ENCODE data around the gene LEF1. TPM values are rescaled to one million over a fixed set of nuclear protein-coding genes. Genes with fewer than 3 reads are reported as not detected.

LEF1 gene
- total RNA-seq, 1 donor from 2014 or later = 2.8 TPM

DNA sequence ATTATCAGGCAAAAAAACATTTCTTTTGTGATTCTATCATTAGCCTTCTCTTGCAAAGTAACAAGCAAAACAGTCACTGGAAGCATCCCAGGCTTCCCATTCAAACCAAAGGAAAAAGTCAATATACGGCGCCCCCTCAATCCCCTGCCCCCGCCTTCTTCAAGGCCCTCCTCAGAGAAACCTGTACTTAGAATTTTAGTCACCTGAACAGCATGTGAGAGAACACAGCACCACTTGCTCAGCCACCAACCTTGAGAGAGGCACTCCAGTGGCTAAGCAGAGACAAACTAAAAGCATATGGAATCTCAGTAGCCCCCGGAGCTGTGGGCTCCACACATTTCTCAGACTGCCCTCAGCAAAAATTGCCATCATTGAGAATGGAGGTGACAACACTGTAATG, 25.2 kb downstream of the LEF1 start:
- DNase-seq (ENCODE audit: low spot score) = no peak
- TF ChIP-seq, protein P1, sequence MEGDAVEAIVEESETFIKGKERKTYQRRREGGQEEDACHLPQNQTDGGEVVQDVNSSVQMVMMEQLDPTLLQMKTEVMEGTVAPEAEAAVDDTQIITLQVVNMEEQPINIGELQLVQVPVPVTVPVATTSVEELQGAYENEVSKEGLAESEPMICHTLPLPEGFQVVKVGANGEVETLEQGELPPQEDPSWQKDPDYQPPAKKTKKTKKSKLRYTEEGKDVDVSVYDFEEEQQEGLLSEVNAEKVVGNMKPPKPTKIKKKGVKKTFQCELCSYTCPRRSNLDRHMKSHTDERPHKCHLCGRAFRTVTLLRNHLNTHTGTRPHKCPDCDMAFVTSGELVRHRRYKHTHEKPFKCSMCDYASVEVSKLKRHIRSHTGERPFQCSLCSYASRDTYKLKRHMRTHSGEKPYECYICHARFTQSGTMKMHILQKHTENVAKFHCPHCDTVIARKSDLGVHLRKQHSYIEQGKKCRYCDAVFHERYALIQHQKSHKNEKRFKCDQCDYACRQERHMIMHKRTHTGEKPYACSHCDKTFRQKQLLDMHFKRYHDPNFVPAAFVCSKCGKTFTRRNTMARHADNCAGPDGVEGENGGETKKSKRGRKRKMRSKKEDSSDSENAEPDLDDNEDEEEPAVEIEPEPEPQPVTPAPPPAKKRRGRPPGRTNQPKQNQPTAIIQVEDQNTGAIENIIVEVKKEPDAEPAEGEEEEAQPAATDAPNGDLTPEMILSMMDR (IDR thresholded peaks at IDR 0.05) = no peak
- Mint-ChIP-seq H3K27me3 (ENCODE audit: low read depth) (no peaks in the 10 kb centered on the region), H3K4me1 (ENCODE audit: low read depth) (peaks cover 20% of the 10 kb centered on the region), H3K9me3 (ENCODE audit: low read depth) (no peaks in the 10 kb centered on the region), H3K36me3 (ENCODE audit: low read depth) (no peaks in the 10 kb centered on the region), H3K27ac (ENCODE audit: unreplicated experiment) (no peak overlapping the region), H3K4me3 (ENCODE audit: unreplicated experiment) (no peak overlapping the region)

GRCh38 chr4:108142870-108143269, 25.9 kb downstream of the LEF1 start:
- no peak for DNase-seq (ENCODE audit: low spot score)
- H3K27me3 Mint-ChIP-seq (ENCODE audit: low read depth) = no peaks in the 10 kb centered on the region
- no peak overlapping the region for H3K4me3 Mint-ChIP-seq (ENCODE audit: unreplicated experiment)
- H3K9me3 Mint-ChIP-seq (ENCODE audit: low read depth) = no peaks in the 10 kb centered on the region
- TF ChIP-seq, protein P1 (IDR thresholded peaks at IDR 0.05) = no peak
- no peak overlapping the region for H3K27ac Mint-ChIP-seq (ENCODE audit: unreplicated experiment)
- peaks cover 17% of the 10 kb centered on the region for H3K4me1 Mint-ChIP-seq (ENCODE audit: low read depth)
- no peaks in the 10 kb centered on the region for H3K36me3 Mint-ChIP-seq (ENCODE audit: low read depth)

DNA sequence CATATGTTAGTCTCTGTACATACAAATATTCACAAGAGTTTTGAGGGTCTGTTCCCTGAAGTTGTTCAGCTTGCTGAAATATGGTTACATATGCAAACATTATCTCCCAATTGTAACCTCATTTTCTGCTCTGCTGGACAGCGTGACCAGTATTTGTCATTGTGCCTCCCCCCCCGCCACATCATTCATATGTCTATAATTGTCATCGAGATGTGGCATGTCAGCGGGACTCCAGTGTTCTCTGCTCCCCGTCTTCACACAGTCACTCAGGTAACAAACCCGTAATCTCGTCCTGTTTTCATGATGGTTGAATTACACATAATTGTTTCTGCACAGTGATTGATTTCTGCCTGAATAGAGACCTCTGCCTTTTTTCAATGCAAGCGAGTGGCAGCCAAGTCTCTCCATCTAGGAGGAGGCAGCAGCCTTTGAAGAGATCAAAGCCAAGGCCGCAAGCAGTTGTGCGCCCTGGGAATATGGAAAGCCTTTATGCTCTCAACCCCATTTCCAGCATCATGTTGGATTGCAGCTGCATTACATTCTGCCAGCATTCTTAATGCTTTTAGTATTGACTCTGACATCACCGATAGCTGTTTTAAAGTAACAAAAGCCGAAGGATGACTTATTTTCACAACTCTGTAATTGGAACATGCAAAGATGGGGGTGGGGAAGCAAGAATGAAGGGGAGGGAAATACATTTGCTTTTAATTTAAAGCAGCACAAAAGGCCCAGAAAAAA, 27.4 kb downstream of the LEF1 start:
- DNase-seq (ENCODE audit: low spot score) = no peak
- Mint-ChIP-seq H3K27me3 (ENCODE audit: low read depth) (no peaks in the 10 kb centered on the region), H3K36me3 (ENCODE audit: low read depth) (no peaks in the 10 kb centered on the region), H3K27ac (ENCODE audit: unreplicated experiment) (no peak overlapping the region), H3K4me1 (ENCODE audit: low read depth) (peaks cover 15% of the 10 kb centered on the region), H3K4me3 (ENCODE audit: unreplicated experiment) (no peak overlapping the region), H3K9me3 (ENCODE audit: low read depth) (no peaks in the 10 kb centered on the region)
- TF ChIP-seq, protein P1 (IDR thresholded peaks at IDR 0.05) = no peak

GRCh38 chr4:108140328-108140727, 28.4 kb downstream of the LEF1 start:
- TF ChIP-seq, protein P1 (IDR thresholded peaks at IDR 0.05) = no peak
- Mint-ChIP-seq H3K27ac (ENCODE audit: unreplicated experiment) (no peak overlapping the region), H3K36me3 (ENCODE audit: low read depth) (no peaks in the 10 kb centered on the region), H3K4me1 (ENCODE audit: low read depth) (peaks cover 15% of the 10 kb centered on the region), H3K27me3 (ENCODE audit: low read depth) (no peaks in the 10 kb centered on the region), H3K9me3 (ENCODE audit: low read depth) (no peaks in the 10 kb centered on the region), H3K4me3 (ENCODE audit: unreplicated experiment) (no peak overlapping the region)
- no peak for DNase-seq (ENCODE audit: low spot score)

DNA sequence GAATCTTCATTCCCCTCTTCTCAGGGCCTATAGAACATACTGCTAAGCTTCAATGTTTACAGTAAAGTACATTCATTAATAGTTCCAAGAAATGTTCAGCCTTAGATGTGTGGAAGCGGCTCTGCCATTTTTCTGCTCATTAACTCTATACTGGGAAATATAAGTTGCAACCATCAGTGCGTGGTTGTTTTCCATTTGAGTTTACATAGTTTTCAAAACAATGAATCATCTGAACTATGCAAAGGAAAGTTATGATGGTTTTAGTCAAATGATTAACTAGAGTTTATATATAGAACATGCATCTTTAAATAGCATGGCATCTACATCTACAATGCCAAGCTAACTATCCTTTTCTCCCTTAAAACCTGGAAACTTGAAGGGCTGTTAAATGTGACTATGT, 29.6 kb downstream of the LEF1 start:
- DNase-seq (ENCODE audit: low spot score) = no peak
- Mint-ChIP-seq H3K36me3 (ENCODE audit: low read depth) (no peaks in the 10 kb centered on the region), H3K27ac (ENCODE audit: unreplicated experiment) (no peak overlapping the region), H3K27me3 (ENCODE audit: low read depth) (no peaks in the 10 kb centered on the region), H3K9me3 (ENCODE audit: low read depth) (no peaks in the 10 kb centered on the region), H3K4me3 (ENCODE audit: unreplicated experiment) (no peak overlapping the region), H3K4me1 (ENCODE audit: low read depth) (peaks cover 10% of the 10 kb centered on the region)
- TF ChIP-seq, protein P1 (IDR thresholded peaks at IDR 0.05) = no peak

Measured in chondrocyte (in vitro differentiated cells).